A204.1 (cell line): ENCODE results near the gene GINM1.

ENCODE experiments used
- FAIRE-seq: peaks from 2 replicates; lab custom pipeline; 2012; peaks lifted over from hg19 to GRCh38; lab: Jason Lieb, UNC

GINM1 gene

GRCh38 chr6:149593408-149593807 lies 27.2 kb downstream of the GINM1 start:
- FAIRE-seq: no peak

- no peak for FAIRE-seq
Observed at GRCh38 chr6:149600508-149600907, 34.3 kb downstream of the GINM1 start.

- no peak for FAIRE-seq
Observed at GRCh38 chr6:149608381-149608982, 42.3 kb downstream of the GINM1 start.

- no peak for FAIRE-seq
Observed at GRCh38 chr6:149614337-149614736, 48.2 kb downstream of the GINM1 start.

- FAIRE-seq: no peak
Observed at GRCh38 chr6:149615805-149616204, 49.6 kb downstream of the GINM1 start.

- FAIRE-seq: no peak
Observed at GRCh38 chr6:149627672-149628071, 61.5 kb downstream of the GINM1 start.

GRCh38 chr6:149628875-149629510 lies 62.8 kb downstream of the GINM1 start:
- FAIRE-seq: no peak

- FAIRE-seq: no peak
Observed at GRCh38 chr6:149634315-149634714, 68.1 kb downstream of the GINM1 start.

GRCh38 chr6:149636124-149636523 lies 69.9 kb downstream of the GINM1 start:
- peak; percentile 61 for FAIRE-seq
